ENCODE results near the gene IP6K3. TPM values are rescaled to one million over a fixed set of nuclear protein-coding genes. Genes with fewer than 3 reads are reported as not detected.

IP6K3 gene
- polyA plus RNA-seq, 3 donors: not detected

DNA sequence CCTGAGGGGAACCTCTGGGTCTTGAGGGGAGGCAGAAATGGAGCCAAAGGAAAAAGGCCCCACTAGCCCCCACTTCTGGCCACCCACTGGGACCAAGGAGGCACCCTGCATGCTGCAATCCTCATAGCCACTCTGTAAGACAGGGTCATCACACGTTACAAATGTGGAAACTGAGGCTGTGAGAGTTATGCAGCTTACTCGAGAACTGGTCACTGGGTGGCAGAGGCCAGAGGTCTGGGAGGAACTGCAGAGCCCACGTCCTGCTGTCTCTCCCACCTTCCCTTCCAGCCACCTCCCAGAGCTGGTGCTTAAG, 24.1 kb upstream of the IP6K3 start:
- no peak overlapping the region for H3K4me3 Mint-ChIP-seq
- no peak overlapping the region for H3K27ac Mint-ChIP-seq
- peaks cover 35% of the 10 kb centered on the region for H4K20me1 ChIP-seq (ENCODE audit: insufficient read depth, low read length)
- peaks cover 9% of the 10 kb centered on the region for H3K4me1 Mint-ChIP-seq
- TF ChIP-seq, protein P1, sequence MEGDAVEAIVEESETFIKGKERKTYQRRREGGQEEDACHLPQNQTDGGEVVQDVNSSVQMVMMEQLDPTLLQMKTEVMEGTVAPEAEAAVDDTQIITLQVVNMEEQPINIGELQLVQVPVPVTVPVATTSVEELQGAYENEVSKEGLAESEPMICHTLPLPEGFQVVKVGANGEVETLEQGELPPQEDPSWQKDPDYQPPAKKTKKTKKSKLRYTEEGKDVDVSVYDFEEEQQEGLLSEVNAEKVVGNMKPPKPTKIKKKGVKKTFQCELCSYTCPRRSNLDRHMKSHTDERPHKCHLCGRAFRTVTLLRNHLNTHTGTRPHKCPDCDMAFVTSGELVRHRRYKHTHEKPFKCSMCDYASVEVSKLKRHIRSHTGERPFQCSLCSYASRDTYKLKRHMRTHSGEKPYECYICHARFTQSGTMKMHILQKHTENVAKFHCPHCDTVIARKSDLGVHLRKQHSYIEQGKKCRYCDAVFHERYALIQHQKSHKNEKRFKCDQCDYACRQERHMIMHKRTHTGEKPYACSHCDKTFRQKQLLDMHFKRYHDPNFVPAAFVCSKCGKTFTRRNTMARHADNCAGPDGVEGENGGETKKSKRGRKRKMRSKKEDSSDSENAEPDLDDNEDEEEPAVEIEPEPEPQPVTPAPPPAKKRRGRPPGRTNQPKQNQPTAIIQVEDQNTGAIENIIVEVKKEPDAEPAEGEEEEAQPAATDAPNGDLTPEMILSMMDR (IDR thresholded peaks at IDR 0.05): no peak
- peaks cover 32 to 39% of the 10 kb centered on the region in 2 donors for H3K36me3 ChIP-seq (replicated peaks in 1 of 2; ENCODE audit: control insufficient read depth in 1 of 2, insufficient read depth in 2 of 2, low read length in 2 of 2)
- H3K9ac ChIP-seq (ENCODE audit: insufficient read depth, low read length, poor library complexity, severe bottlenecking): no peak overlapping the region
- no peak for DNase-seq
- no peak overlapping the region for H3K27ac ChIP-seq (ENCODE audit: low read depth in 1 of 2, low read length in 2 of 2)
- no peaks in the 10 kb centered on the region for H3K9me3 Mint-ChIP-seq
- peaks cover 36 to 40% of the 10 kb centered on the region in 2 donors for H3K36me3 Mint-ChIP-seq
- intact Hi-C loops (cut with micrococcal nuclease): loop anchor here (2.0 to 10.0 kb wide), 2 partner anchors 256 to 384 kb away; no protein-coding TSS in a partner anchor
- no CpG with 5 or more reads among the region's 3 CpGs for WGBS (ENCODE audit: insufficient coverage)
- peaks cover 3 to 21% (median 14%) of the 10 kb centered on the region in 3 donors for H3K27me3 Mint-ChIP-seq (ENCODE audit: low read depth in 3 of 3)
- H3K79me2 ChIP-seq (ENCODE audit: insufficient read depth, low read length): no peaks in the 10 kb centered on the region
- no peak overlapping the region for H3K4me2 ChIP-seq (replicated peaks; ENCODE audit: extremely low read depth, low read length, poor library complexity, severe bottlenecking)
- no peak overlapping the region for H2AFZ ChIP-seq (ENCODE audit: insufficient read depth, low read depth, low read length, poor library complexity, severe bottlenecking)
- peaks cover 0 to 4% of the 10 kb centered on the region in 2 donors for H3K4me1 ChIP-seq (ENCODE audit: control insufficient read depth in 1 of 2, insufficient read depth in 2 of 2, low read length in 2 of 2)
- no peak overlapping the region for H3K4me3 ChIP-seq (replicated peaks in 1 of 3; ENCODE audit: low read depth in 2 of 3, low read length in 3 of 3)
- H3K27me3 ChIP-seq (ENCODE audit: control insufficient read depth in 2 of 2, insufficient read depth in 2 of 2, low read length in 2 of 2): peaks cover 0 to 15% of the 10 kb centered on the region in 2 donors
- no peaks in the 10 kb centered on the region for H3K9me3 ChIP-seq (replicated peaks in 1 of 2; ENCODE audit: control insufficient read depth in 1 of 2, insufficient read depth in 1 of 2, low read length in 2 of 2)

DNA sequence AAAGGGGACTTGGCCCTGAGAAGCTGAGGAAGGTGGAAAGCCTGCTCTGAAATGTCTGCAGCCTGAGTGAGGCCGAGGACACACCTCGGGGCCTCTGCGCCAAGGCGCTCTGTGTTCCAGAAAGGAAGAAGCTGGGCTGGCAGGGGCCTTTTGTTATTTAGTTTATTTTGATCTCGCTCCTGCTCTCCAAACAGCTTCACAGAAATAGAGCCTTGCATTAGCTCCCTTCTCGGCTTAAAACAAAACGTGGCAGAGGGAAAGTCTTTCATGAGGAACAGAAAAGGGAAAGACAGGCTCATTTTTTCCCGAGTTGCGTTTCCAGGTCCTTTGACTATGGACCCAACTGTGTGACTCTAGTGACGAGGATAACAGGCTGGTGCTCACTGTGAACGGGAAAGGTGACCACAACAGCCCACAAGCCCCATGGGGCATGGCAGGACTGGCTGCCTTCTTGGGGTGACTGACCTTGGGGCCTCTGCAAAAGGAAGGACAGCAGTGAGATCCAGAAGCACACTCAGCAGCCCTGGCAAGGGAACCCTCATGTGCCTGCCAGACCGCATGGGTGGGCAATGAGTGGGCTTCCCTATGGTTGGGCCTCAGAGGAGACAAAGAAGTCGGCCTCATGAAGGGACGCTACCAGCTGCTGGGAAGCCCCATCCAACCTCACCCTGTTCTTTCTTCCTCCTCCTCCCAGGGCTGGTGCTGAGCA, 23.6 kb upstream of the IP6K3 start:
- Histone ChIP-seq H3K4me2 (replicated peaks; ENCODE audit: extremely low read depth, low read length, poor library complexity, severe bottlenecking) (no peak overlapping the region), H4K20me1 (ENCODE audit: insufficient read depth, low read length) (peaks cover 33% of the 10 kb centered on the region), H3K4me1 (ENCODE audit: control insufficient read depth in 1 of 2, insufficient read depth in 2 of 2, low read length in 2 of 2) (peaks cover 0 to 4% of the 10 kb centered on the region in 2 donors), H3K79me2 (ENCODE audit: insufficient read depth, low read length) (no peaks in the 10 kb centered on the region), H3K4me3 (replicated peaks in 1 of 3; ENCODE audit: low read depth in 2 of 3, low read length in 3 of 3) (no peak overlapping the region), H3K9ac (ENCODE audit: insufficient read depth, low read length, poor library complexity, severe bottlenecking) (no peak overlapping the region), H2AFZ (ENCODE audit: insufficient read depth, low read depth, low read length, poor library complexity, severe bottlenecking) (no peak overlapping the region), H3K27ac (ENCODE audit: low read depth in 1 of 2, low read length in 2 of 2) (no peak overlapping the region), H3K9me3 (replicated peaks in 1 of 2; ENCODE audit: control insufficient read depth in 1 of 2, insufficient read depth in 1 of 2, low read length in 2 of 2) (no peaks in the 10 kb centered on the region), H3K27me3 (ENCODE audit: control insufficient read depth in 2 of 2, insufficient read depth in 2 of 2, low read length in 2 of 2) (peaks cover 0 to 15% of the 10 kb centered on the region in 2 donors), H3K36me3 (replicated peaks in 1 of 2; ENCODE audit: control insufficient read depth in 1 of 2, insufficient read depth in 2 of 2, low read length in 2 of 2) (peaks cover 27 to 34% of the 10 kb centered on the region in 2 donors)
- DNase-seq: no peak
- H3K36me3 Mint-ChIP-seq: peaks cover 31 to 35% of the 10 kb centered on the region in 2 donors
- peaks cover 3 to 21% (median 14%) of the 10 kb centered on the region in 3 donors for H3K27me3 Mint-ChIP-seq (ENCODE audit: low read depth in 3 of 3)
- H3K27ac Mint-ChIP-seq: peak overlapping the region in 1 of 7 donors; percentile 40
- WGBS (ENCODE audit: insufficient coverage): 43% methylated on average over 8 of the region's 14 CpGs
- H3K4me3 Mint-ChIP-seq: no peak overlapping the region
- H3K4me1 Mint-ChIP-seq: peaks cover 9% of the 10 kb centered on the region
- TF ChIP-seq, protein P1 (IDR thresholded peaks at IDR 0.05): no peak
- H3K9me3 Mint-ChIP-seq: no peaks in the 10 kb centered on the region
- intact Hi-C loops (cut with micrococcal nuclease): loop anchor here (2.0 to 10.0 kb wide), 2 partner anchors 257 to 385 kb away; no protein-coding TSS in a partner anchor

All from CD14-positive monocyte (primary cell).